ENCODE results near the gene CRYBA2.

CRYBA2 gene

GRCh38 chr2:218993345-218994315 is at the start of gene CRYBA2:
Gene CRYBA2, minus strand, starts transcription at chr2:218993422. Its CDS starts 246 bp downstream, at chr2:218993176.
- no peak for TF ChIP-seq CTCF (IDR thresholded peaks at IDR 0.05; ENCODE audit: low read depth, low read length, missing control alignments)
- DNase-seq (ENCODE audit: low read depth), result no peak
- no peak within 1 kb of the TSS for H3K4me3 ChIP-seq (ENCODE audit: low read depth, low read length)

- H3K4me3 ChIP-seq (ENCODE audit: low read depth, low read length), result no peak overlapping the region
- no peak for DNase-seq (ENCODE audit: low read depth)
- TF ChIP-seq CTCF (IDR thresholded peaks at IDR 0.05; ENCODE audit: low read depth, low read length, missing control alignments), result no peak
These were observed 49.5 kb upstream of the CRYBA2 start for GRCh38 chr2:219042750-219043149.

GRCh38 chr2:219042157-219042556 is 48.9 kb upstream of the CRYBA2 start:
- no peak for TF ChIP-seq CTCF (IDR thresholded peaks at IDR 0.05; ENCODE audit: low read depth, low read length, missing control alignments)
- H3K4me3 ChIP-seq (ENCODE audit: low read depth, low read length), result no peak overlapping the region
- DNase-seq (ENCODE audit: low read depth), result no peak

GRCh38 chr2:219041252-219041651 is 48.0 kb upstream of the CRYBA2 start, which contains the start of gene CFAP65:
Gene CFAP65, minus strand, starts transcription at chr2:219041516. Its CDS starts 2,468 bp downstream, at chr2:219039048.
- no peak within 1 kb of the TSS for H3K4me3 ChIP-seq (ENCODE audit: low read depth, low read length)
- TF ChIP-seq CTCF (IDR thresholded peaks at IDR 0.05; ENCODE audit: low read depth, low read length, missing control alignments), result no peak
- DNase-seq (ENCODE audit: low read depth), result no peak

GRCh38 chr2:219038600-219038999 is 45.4 kb upstream of the CRYBA2 start:
- no peak for DNase-seq (ENCODE audit: low read depth)
- H3K4me3 ChIP-seq (ENCODE audit: low read depth, low read length), result no peak overlapping the region
- TF ChIP-seq CTCF (IDR thresholded peaks at IDR 0.05; ENCODE audit: low read depth, low read length, missing control alignments), result no peak

GRCh38 chr2:219037783-219038499 is 44.7 kb upstream of the CRYBA2 start:
- no peak overlapping the region for H3K4me3 ChIP-seq (ENCODE audit: low read depth, low read length)
- TF ChIP-seq CTCF (IDR thresholded peaks at IDR 0.05; ENCODE audit: low read depth, low read length, missing control alignments), result no peak
- no peak for DNase-seq (ENCODE audit: low read depth)

Data from GM12864 (cell line).